ENCODE data around the gene RPA3.

- TF ChIP-seq CTCF (IDR thresholded peaks at IDR 0.05): no peak
- TF ChIP-seq POLR2AphosphoS5 (IDR thresholded peaks at IDR 0.05): no peak
Measured at GRCh38 chr7:7757576-7757975, 39.2 kb upstream of the RPA3 start.

All from prostate gland (tissue), 2 donors.